ENCODE measurements around the gene SBF1. TPM values are rescaled to one million over a fixed set of nuclear protein-coding genes. Genes with fewer than 3 reads are reported as not detected.
A peak's percentile ranks its signal among the peaks of the same experiment; 100 is the strongest.

The SBF1 gene
- total RNA-seq, 2 donors from 2014 or later, result 89.9 to 90.1 TPM

- Mint-ChIP-seq H3K9me3 (no peaks in the 10 kb centered on the region), H3K27me3 (ENCODE audit: insufficient read depth) (no peaks in the 10 kb centered on the region), H3K4me3 (no peak overlapping the region), H3K36me3 (ENCODE audit: low read depth) (peaks cover 63% of the 10 kb centered on the region), H3K4me1 (no peaks in the 10 kb centered on the region), H3K27ac (no peak overlapping the region)
- Histone ChIP-seq H3K27me3 (ENCODE audit: control insufficient read depth, insufficient read depth, low read length, poor library complexity, severe bottlenecking) (no peaks in the 10 kb centered on the region), H3K4me3 (ENCODE audit: low read length) (no peak overlapping the region), H3K9me3 (ENCODE audit: control insufficient read depth, low read length) (no peaks in the 10 kb centered on the region), H3K27ac (ENCODE audit: low read depth, low read length) (no peak overlapping the region), H3K9ac (ENCODE audit: extremely low read depth, low read length, poor library complexity, severe bottlenecking) (no peak overlapping the region), H3K36me3 (ENCODE audit: control insufficient read depth, insufficient read depth, low read length) (peaks cover 59% of the 10 kb centered on the region), H3K4me1 (ENCODE audit: control insufficient read depth, insufficient read depth, low read length) (no peaks in the 10 kb centered on the region)
- WGBS, 2 experiments (ENCODE audit: insufficient coverage in 1 of 2, insufficient read length in 1 of 2), result 88 to 100% methylated on average over 1 to 5 of the region's 5 CpGs
- DNase-seq, result no peak
- TF ChIP-seq CTCF (conservative IDR thresholded peaks at IDR 0.05), result no peak
Observed at GRCh38 chr22:50452649-50453048, 22.2 kb downstream of the SBF1 start.

DNA sequence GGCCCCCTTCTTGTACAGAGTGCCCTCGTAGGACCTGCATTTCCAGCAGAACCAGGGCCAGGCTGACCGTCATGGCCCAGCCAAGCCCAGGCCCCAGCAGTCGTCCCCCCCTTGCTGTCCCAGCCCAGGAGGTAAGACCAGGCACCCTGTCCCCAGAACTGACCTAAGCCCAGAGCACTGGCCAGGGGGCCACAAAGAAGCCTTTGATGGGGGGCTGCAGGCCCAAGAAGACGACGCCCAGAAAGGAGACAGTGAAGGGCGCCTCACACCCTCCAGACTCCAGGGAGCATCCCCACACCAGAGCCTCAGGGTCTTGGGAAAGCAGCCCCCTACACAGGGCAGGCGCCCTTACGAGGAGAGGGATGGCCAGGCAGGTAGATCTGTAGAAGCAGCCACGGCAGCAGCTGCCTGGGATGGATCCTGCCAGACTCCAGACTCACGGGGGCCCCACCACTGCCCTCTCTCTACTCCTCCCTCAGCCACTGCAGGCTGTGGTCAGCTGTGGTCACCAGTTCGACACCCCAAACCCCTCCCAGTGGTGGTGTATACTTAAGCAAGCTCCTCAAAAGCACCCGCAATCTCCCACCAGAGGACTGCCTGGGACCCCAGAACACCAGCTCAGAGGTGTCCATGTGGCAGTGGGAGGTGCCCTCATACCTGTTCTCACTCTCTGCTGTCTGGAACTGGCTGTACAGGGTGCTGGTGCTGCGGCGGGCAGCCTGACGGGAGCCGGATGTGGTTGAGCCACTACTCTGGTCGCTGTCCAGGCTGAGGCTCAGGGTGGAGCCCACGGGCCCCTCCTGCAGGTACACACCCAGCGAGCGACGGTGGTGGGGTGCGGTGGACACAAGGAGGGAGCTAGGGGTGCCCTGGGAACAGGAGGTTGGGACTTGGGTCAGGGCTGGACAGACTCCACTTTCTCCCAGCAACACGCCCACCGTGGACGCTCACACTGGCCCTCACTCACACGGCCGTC is 27.0 kb downstream of the SBF1 start:
- Histone ChIP-seq H3K4me3 (ENCODE audit: low read length) (no peak overlapping the region), H3K36me3 (ENCODE audit: control insufficient read depth, insufficient read depth, low read length) (peaks cover 43% of the 10 kb centered on the region), H3K27me3 (ENCODE audit: control insufficient read depth, insufficient read depth, low read length, poor library complexity, severe bottlenecking) (no peaks in the 10 kb centered on the region), H3K9me3 (ENCODE audit: control insufficient read depth, low read length) (no peaks in the 10 kb centered on the region), H3K9ac (ENCODE audit: extremely low read depth, low read length, poor library complexity, severe bottlenecking) (no peak overlapping the region), H3K27ac (ENCODE audit: low read depth, low read length) (no peak overlapping the region), H3K4me1 (ENCODE audit: control insufficient read depth, insufficient read depth, low read length) (no peaks in the 10 kb centered on the region)
- H3K36me3 Mint-ChIP-seq (ENCODE audit: low read depth), result peaks cover 55% of the 10 kb centered on the region
- H3K27ac Mint-ChIP-seq, result peak overlapping the region; percentile 36
- no peak for TF ChIP-seq CTCF (conservative IDR thresholded peaks at IDR 0.05)
- H3K4me1 Mint-ChIP-seq, result no peaks in the 10 kb centered on the region
- no peaks in the 10 kb centered on the region for H3K27me3 Mint-ChIP-seq (ENCODE audit: insufficient read depth)
- no peaks in the 10 kb centered on the region for H3K9me3 Mint-ChIP-seq
- DNase-seq, result no peak
- no peak overlapping the region for H3K4me3 Mint-ChIP-seq
- 96 to 98% methylated on average over 14 to 27 of the region's 27 CpGs for WGBS, 2 experiments (ENCODE audit: insufficient coverage in 1 of 2, insufficient read length in 1 of 2)

DNA sequence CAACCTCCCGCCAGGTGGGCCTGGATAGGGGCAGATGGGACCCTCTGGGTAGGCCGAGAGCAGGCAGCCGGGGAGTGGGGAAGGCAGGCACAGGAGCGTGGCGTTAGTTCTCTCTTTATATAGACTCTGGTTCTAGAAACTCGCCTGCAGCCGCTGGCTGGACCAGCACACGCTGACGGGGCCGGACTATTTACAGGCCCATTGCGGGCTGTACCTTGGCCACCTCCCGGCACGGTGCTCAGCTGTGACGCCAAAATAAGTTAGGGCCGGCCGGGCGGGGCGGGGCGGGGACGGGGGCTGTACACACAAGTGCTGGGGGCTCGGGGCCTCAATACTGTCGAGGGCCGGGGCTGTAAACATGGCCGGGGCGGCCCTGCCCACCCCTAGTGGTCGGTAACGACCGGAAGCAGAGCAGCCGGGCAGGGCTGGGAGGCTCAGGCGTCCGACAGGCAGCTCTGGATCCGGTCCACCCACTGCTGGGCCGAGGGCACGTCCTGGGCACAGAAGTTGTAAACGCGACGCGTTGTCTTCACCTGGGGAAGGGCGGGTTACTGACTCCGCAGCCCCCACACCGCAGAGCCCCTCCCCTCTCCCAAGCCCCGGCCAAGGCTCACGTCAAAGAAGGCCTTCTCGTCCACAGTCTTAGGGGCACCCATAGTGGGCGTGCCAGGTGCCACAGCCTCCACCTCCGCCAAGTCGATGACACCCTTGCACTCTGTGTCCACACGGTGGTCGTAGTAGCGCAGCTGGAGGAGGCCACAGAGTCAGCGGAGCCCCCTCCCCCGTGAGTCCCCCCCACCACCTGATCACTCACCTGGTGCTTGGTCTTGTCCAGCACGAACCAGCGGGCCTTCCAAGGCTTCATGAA is 27.9 kb downstream of the SBF1 start:
- TF ChIP-seq CTCF (conservative IDR thresholded peaks at IDR 0.05), result peak; percentile 19
- Mint-ChIP-seq H3K4me3 (no peak overlapping the region), H3K36me3 (ENCODE audit: low read depth) (peaks cover 52% of the 10 kb centered on the region), H3K9me3 (no peaks in the 10 kb centered on the region), H3K27me3 (ENCODE audit: insufficient read depth) (no peaks in the 10 kb centered on the region), H3K4me1 (no peaks in the 10 kb centered on the region), H3K27ac (no peak overlapping the region)
- Histone ChIP-seq H3K27ac (ENCODE audit: low read depth, low read length) (no peak overlapping the region), H3K36me3 (ENCODE audit: control insufficient read depth, insufficient read depth, low read length) (peaks cover 40% of the 10 kb centered on the region), H3K9me3 (ENCODE audit: control insufficient read depth, low read length) (no peaks in the 10 kb centered on the region), H3K4me1 (ENCODE audit: control insufficient read depth, insufficient read depth, low read length) (no peaks in the 10 kb centered on the region), H3K9ac (ENCODE audit: extremely low read depth, low read length, poor library complexity, severe bottlenecking) (no peak overlapping the region), H3K27me3 (ENCODE audit: control insufficient read depth, insufficient read depth, low read length, poor library complexity, severe bottlenecking) (no peaks in the 10 kb centered on the region), H3K4me3 (ENCODE audit: low read length) (no peak overlapping the region)
- DNase-seq, result no peak
- WGBS, 2 experiments (ENCODE audit: insufficient coverage in 1 of 2, insufficient read length in 1 of 2), result 94 to 96% methylated on average over 41 to 54 of the region's 54 CpGs
